ENCODE measurements around the gene CDCP1.
A peak's percentile ranks its signal among the peaks of the same experiment; 100 is the strongest.
"Not testable (repeated sequence)": the region's sequence is repeated elsewhere in the genome, so short reads cannot be mapped to it uniquely, and the experiment has no call there.

The CDCP1 gene

GRCh38 chr3:45056608-45057301 is 89.4 kb downstream of the CDCP1 start:
- DNase-seq (ENCODE audit: low read depth): peak; percentile 71

GRCh38 chr3:45055411-45056143 is 90.6 kb downstream of the CDCP1 start:
- peak; percentile 80 for DNase-seq (ENCODE audit: low read depth)

- peak; percentile 73 for DNase-seq (ENCODE audit: low read depth)
These were observed 91.2 kb downstream of the CDCP1 start for GRCh38 chr3:45055032-45055410.

- DNase-seq (ENCODE audit: low read depth): peak; percentile 88
These were observed 91.9 kb downstream of the CDCP1 start for GRCh38 chr3:45054196-45054857.

GRCh38 chr3:45053805-45054195 is 92.4 kb downstream of the CDCP1 start:
- DNase-seq (ENCODE audit: low read depth): not testable (repeated sequence)

- DNase-seq (ENCODE audit: low read depth): no peak
These were observed 94.5 kb downstream of the CDCP1 start for GRCh38 chr3:45051685-45052084.

- DNase-seq (ENCODE audit: low read depth): no peak
These were observed 96.4 kb downstream of the CDCP1 start for GRCh38 chr3:45049807-45050206.

- DNase-seq (ENCODE audit: low read depth): no peak
These were observed 97.9 kb downstream of the CDCP1 start for GRCh38 chr3:45048244-45048643.

- peak; percentile 71 for DNase-seq (ENCODE audit: low read depth)
These were observed 102.4 kb downstream of the CDCP1 start for GRCh38 chr3:45043728-45044299.

- no peak for DNase-seq (ENCODE audit: low read depth)
These were observed 104.0 kb downstream of the CDCP1 start for GRCh38 chr3:45042162-45042561.

- peak; percentile 40 for DNase-seq (ENCODE audit: low read depth)
These were observed 104.5 kb downstream of the CDCP1 start for GRCh38 chr3:45041666-45042065.

- DNase-seq (ENCODE audit: low read depth): peak; percentile 87
These were observed 108.3 kb downstream of the CDCP1 start for GRCh38 chr3:45037720-45038455.

GRCh38 chr3:45035441-45036301 is 110.5 kb downstream of the CDCP1 start:
- no peak for DNase-seq (ENCODE audit: low read depth)

- no peak for DNase-seq (ENCODE audit: low read depth)
These were observed 111.4 kb downstream of the CDCP1 start for GRCh38 chr3:45034612-45035252.

- DNase-seq (ENCODE audit: low read depth): no peak
These were observed 112.4 kb downstream of the CDCP1 start for GRCh38 chr3:45033791-45034190.

Data from amniotic epithelial cell (primary cell).